ENCODE results near the gene MCF2L. TPM values are rescaled to one million over a fixed set of nuclear protein-coding genes. Genes with fewer than 3 reads are reported as not detected.

The MCF2L gene
- total and polyA plus RNA-seq, 2 experiments from 2014 or later, result 4.8 to 25.6 TPM

DNA sequence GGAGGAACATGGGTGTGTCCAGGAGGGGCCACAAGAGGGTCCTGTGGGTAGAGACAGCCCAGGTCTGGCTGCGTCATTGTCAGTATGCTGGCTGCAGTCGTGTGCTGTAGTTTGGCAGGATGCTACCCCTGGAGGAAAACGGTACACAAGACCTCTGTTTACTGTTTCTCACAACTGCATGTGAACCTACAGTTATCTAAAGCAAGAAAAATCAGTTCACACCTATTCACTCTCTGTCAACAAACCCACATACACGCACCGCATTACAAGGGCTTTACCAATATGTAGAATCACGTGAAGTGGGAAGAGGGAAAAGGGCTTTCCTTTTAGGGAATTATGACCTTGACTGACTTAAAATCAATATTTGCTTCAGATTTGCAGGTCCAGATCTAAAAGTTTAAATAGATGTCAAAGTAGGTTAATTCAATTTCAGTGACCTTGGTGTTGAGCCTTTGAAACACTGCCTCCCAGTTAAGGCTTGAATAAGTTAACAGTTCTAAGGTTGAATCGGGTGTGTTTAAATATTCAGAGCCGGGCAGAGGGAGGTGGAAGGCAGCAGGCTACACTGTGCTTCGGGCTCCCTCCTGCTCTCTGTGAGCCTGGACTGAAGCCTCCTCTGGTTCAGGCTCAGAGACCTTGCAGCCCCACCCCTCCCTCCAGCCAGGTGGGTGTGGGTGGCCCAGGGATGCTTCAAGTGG, 17.2 kb upstream of the MCF2L start:
- peak; percentile 64 for ATAC-seq
- H3K4me2 ChIP-seq, result no peak overlapping the region
- no peak overlapping the region for H3K4me3 ChIP-seq
- H3K9me2 ChIP-seq (ENCODE audit: insufficient read depth), result 0 out of 2 replicates have a peak, but pooled peaks cover 4% of the 10 kb centered on the region
- H3K27ac ChIP-seq (ENCODE audit: low read depth), result peak overlapping the region; percentile 9; the same call in 1 of the 2 replicates
- no peaks in the 10 kb centered on the region for H3K36me3 Mint-ChIP-seq (ENCODE audit: low read depth)
- H3K27me3 Mint-ChIP-seq (ENCODE audit: insufficient read depth, low read depth, poor library complexity), result peaks cover 4% of the 10 kb centered on the region
- no peak overlapping the region for H3K4me3 Mint-ChIP-seq
- H4K20me1 ChIP-seq (replicated peaks; ENCODE audit: insufficient read depth), result no peaks in the 10 kb centered on the region; the same call in 1 of the 2 replicates
- peaks cover 12% of the 10 kb centered on the region; the same call in 1 of the 2 replicates for H3K4me1 ChIP-seq (ENCODE audit: insufficient read depth)
- no peak overlapping the region for H2AFZ ChIP-seq
- no peaks in the 10 kb centered on the region for H3F3A ChIP-seq (replicated peaks; ENCODE audit: low read depth)
- no peak overlapping the region for H3K27ac Mint-ChIP-seq
- DNase-seq (ENCODE audit: low spot score), result no peak
- no peaks in the 10 kb centered on the region for H3K79me2 ChIP-seq (replicated peaks; ENCODE audit: insufficient read depth)
- H3K36me3 ChIP-seq (ENCODE audit: insufficient read depth), result no peaks in the 10 kb centered on the region
- no peaks in the 10 kb centered on the region for H3K9me3 Mint-ChIP-seq
- TF ChIP-seq CREB1 (CRISPR knock-in tag; IDR thresholded peaks at IDR 0.05; ENCODE audit: low read depth) (no peak), STAT1 (IDR thresholded peaks at IDR 0.05; ENCODE audit: unreplicated experiment) (no peak), JUNB (IDR thresholded peaks at IDR 0.05; ENCODE audit: unreplicated experiment) (no peak), POLR2AphosphoS5 (IDR thresholded peaks at IDR 0.05; ENCODE audit: low read depth) (no peak), ZNF462 (CRISPR knock-in tag; IDR thresholded peaks at IDR 0.05) (no peak), EZH2 (IDR thresholded peaks at IDR 0.05; ENCODE audit: low read depth, unreplicated experiment) (no peak), EZH2phosphoT487 (IDR thresholded peaks at IDR 0.05; ENCODE audit: unreplicated experiment) (no peak), ZNF331 (CRISPR knock-in tag; IDR thresholded peaks at IDR 0.05; ENCODE audit: low read depth) (no peak), ZNF114 (CRISPR knock-in tag; IDR thresholded peaks at IDR 0.05) (no peak)
- TF ChIP-seq, protein P1, sequence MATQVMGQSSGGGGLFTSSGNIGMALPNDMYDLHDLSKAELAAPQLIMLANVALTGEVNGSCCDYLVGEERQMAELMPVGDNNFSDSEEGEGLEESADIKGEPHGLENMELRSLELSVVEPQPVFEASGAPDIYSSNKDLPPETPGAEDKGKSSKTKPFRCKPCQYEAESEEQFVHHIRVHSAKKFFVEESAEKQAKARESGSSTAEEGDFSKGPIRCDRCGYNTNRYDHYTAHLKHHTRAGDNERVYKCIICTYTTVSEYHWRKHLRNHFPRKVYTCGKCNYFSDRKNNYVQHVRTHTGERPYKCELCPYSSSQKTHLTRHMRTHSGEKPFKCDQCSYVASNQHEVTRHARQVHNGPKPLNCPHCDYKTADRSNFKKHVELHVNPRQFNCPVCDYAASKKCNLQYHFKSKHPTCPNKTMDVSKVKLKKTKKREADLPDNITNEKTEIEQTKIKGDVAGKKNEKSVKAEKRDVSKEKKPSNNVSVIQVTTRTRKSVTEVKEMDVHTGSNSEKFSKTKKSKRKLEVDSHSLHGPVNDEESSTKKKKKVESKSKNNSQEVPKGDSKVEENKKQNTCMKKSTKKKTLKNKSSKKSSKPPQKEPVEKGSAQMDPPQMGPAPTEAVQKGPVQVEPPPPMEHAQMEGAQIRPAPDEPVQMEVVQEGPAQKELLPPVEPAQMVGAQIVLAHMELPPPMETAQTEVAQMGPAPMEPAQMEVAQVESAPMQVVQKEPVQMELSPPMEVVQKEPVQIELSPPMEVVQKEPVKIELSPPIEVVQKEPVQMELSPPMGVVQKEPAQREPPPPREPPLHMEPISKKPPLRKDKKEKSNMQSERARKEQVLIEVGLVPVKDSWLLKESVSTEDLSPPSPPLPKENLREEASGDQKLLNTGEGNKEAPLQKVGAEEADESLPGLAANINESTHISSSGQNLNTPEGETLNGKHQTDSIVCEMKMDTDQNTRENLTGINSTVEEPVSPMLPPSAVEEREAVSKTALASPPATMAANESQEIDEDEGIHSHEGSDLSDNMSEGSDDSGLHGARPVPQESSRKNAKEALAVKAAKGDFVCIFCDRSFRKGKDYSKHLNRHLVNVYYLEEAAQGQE (IDR thresholded peaks at IDR 0.05; ENCODE audit: unreplicated experiment), result no peak
- TF ChIP-seq, protein P2, sequence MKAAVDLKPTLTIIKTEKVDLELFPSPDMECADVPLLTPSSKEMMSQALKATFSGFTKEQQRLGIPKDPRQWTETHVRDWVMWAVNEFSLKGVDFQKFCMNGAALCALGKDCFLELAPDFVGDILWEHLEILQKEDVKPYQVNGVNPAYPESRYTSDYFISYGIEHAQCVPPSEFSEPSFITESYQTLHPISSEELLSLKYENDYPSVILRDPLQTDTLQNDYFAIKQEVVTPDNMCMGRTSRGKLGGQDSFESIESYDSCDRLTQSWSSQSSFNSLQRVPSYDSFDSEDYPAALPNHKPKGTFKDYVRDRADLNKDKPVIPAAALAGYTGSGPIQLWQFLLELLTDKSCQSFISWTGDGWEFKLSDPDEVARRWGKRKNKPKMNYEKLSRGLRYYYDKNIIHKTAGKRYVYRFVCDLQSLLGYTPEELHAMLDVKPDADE (IDR thresholded peaks at IDR 0.05), result no peak
- peaks cover 29% of the 10 kb centered on the region for H3K4me1 Mint-ChIP-seq
- no peaks in the 10 kb centered on the region for H3K27me3 ChIP-seq (ENCODE audit: insufficient read depth)
